GM21515 (cell line): ENCODE results near the gene SLC7A11.

Experiments used
- ATAC-seq: cut with Tn5 transposase; IDR thresholded peaks from one replicate; pipeline ENCODE4 v1.9.1; 2021; ENCODE audit not compliant: unreplicated experiment

SLC7A11 gene

GRCh38 chr4:138242076-138242833 is at the start of gene SLC7A11:
Gene SLC7A11 (minus strand): TSS chr4:138242349. CDS start chr4:138242069, 280 bp downstream.
- peak; percentile 99 for ATAC-seq

- ATAC-seq = no peak
Observed at GRCh38 chr4:138291431-138291830, 49.3 kb upstream of the SLC7A11 start.

- ATAC-seq = no peak
Observed at GRCh38 chr4:138290805-138291204, 48.7 kb upstream of the SLC7A11 start.

GRCh38 chr4:138279286-138279685 is 37.1 kb upstream of the SLC7A11 start:
- ATAC-seq = no peak

- ATAC-seq = no peak
Observed at GRCh38 chr4:138277133-138277532, 35.0 kb upstream of the SLC7A11 start.

GRCh38 chr4:138275963-138276621 is 33.9 kb upstream of the SLC7A11 start:
- no peak for ATAC-seq

- no peak for ATAC-seq
Observed at GRCh38 chr4:138275216-138275615, 33.1 kb upstream of the SLC7A11 start.

- no peak for ATAC-seq
Observed at GRCh38 chr4:138269175-138269574, 27.0 kb upstream of the SLC7A11 start.

GRCh38 chr4:138267835-138268234 is 25.7 kb upstream of the SLC7A11 start:
- no peak for ATAC-seq

GRCh38 chr4:138266948-138267347 is 24.8 kb upstream of the SLC7A11 start:
- ATAC-seq = no peak

- ATAC-seq = no peak
Observed at GRCh38 chr4:138263247-138263816, 21.2 kb upstream of the SLC7A11 start.

- ATAC-seq = no peak
Observed at GRCh38 chr4:138262469-138262868, 20.3 kb upstream of the SLC7A11 start.

GRCh38 chr4:138262030-138262429 is 19.9 kb upstream of the SLC7A11 start:
- no peak for ATAC-seq

- no peak for ATAC-seq
Observed at GRCh38 chr4:138259824-138260223, 17.7 kb upstream of the SLC7A11 start.

- ATAC-seq = no peak
Observed at GRCh38 chr4:138259271-138259670, 17.1 kb upstream of the SLC7A11 start.

GRCh38 chr4:138256608-138257007 is 14.5 kb upstream of the SLC7A11 start:
- no peak for ATAC-seq

- ATAC-seq = no peak
Observed at GRCh38 chr4:138255917-138256597, 13.9 kb upstream of the SLC7A11 start.

GRCh38 chr4:138252551-138252950 is 10.4 kb upstream of the SLC7A11 start:
- no peak for ATAC-seq

GRCh38 chr4:138251938-138252337 is 9.8 kb upstream of the SLC7A11 start:
- no peak for ATAC-seq

GRCh38 chr4:138249132-138249531 is 7.0 kb upstream of the SLC7A11 start:
- no peak for ATAC-seq

- ATAC-seq = no peak
Observed at GRCh38 chr4:138248058-138248457, 5.9 kb upstream of the SLC7A11 start.

- ATAC-seq = no peak
Observed at GRCh38 chr4:138247643-138248042, 5.5 kb upstream of the SLC7A11 start.
